NCI-H510A treated with DMSO at 0.1 percent for 48 hours (cell line): ENCODE data around the gene SV2A.
"Not testable (repeated sequence)": the region's sequence is repeated elsewhere in the genome, so short reads cannot be mapped to it uniquely, and the experiment has no call there.

Experiments
- DNase-seq: peaks from one replicate; lab custom pipeline; 2025; lab: John Stamatoyannopoulos, UW

SV2A gene

DNA sequence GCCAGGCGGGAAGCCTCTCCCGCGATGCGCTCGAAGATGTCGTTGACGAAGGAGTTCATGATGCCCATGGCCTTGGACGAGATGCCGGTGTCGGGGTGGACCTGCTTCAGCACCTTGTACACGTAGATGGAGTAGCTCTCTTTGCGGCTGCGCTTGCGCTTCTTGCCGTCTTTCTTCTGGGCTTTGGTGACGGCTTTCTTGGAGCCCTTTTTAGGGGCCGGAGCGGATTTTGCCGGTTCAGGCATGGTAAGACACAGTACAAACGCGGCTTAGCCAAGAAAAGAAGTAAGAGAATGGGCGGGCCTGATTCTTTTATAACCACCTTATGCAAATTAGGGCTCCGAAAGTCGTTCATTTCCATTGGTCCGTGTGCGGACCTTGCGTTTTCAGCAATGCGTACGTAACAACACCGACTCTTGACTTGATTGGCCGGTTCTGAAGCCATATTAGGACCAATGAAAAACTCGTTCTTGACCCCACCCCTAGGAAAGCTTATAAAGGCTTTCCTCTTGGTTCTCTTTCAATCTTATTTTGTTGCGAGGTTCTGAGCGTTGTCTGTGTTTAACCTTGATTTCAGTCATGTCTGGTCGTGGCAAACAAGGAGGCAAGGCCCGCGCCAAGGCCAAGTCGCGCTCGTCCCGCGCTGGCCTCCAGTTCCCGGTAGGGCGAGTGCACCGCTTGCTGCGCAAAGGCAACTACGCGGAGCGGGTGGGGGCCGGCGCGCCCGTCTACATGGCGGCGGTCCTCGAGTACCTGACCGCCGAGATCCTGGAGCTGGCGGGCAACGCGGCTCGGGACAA is 31.0 kb downstream of the SV2A start:
- DNase-seq = peak; percentile 97

DNA sequence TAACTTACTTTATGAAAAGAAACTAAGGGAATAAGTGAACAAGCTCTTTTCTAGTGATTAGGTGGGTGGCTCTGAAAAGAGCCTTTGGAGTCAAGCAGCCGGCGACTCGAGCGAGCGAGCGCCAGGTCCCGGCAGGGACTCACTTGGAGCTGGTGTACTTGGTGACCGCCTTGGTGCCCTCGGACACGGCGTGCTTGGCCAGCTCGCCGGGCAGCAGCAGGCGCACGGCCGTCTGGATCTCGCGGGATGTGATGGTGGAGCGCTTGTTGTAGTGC is 31.6 kb downstream of the SV2A start:
- DNase-seq = not testable (repeated sequence)

DNA sequence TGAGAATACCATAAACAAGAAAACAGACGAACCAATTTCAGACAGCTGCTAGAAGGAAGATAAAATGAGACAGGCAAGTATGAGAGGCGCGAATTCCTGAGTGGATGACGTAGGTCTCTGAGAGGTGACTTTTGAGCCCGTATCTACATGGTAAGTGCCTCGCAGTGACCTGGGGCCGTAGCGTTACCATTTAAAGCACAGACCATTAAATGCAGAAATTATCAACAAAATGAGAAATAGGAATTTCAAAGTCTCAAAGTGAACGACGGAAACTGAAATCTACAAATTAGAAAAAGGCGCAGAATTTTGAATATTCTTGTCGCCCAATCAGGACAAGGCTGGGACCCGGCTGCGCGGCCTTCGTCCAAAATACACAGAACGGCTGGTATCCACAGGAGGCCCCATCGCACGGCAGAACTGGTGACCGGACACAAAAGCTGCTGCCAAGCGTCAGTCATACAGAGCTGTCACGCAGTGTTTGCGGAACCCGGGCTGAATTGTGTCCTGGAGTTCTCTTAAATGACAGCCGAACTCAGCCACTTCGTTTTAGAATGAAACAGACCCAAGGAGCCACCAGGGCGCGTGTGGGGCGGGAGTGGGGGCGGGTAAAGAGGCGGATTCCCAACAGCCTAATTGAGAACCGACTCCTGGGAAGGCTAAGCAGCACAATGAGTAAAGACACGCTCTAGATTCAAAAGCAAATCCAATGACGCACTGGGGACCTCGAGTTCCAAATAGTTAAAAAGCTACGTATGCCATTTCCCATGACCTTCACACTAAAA is 32.1 kb downstream of the SV2A start:
- peak; percentile 82 for DNase-seq

DNA sequence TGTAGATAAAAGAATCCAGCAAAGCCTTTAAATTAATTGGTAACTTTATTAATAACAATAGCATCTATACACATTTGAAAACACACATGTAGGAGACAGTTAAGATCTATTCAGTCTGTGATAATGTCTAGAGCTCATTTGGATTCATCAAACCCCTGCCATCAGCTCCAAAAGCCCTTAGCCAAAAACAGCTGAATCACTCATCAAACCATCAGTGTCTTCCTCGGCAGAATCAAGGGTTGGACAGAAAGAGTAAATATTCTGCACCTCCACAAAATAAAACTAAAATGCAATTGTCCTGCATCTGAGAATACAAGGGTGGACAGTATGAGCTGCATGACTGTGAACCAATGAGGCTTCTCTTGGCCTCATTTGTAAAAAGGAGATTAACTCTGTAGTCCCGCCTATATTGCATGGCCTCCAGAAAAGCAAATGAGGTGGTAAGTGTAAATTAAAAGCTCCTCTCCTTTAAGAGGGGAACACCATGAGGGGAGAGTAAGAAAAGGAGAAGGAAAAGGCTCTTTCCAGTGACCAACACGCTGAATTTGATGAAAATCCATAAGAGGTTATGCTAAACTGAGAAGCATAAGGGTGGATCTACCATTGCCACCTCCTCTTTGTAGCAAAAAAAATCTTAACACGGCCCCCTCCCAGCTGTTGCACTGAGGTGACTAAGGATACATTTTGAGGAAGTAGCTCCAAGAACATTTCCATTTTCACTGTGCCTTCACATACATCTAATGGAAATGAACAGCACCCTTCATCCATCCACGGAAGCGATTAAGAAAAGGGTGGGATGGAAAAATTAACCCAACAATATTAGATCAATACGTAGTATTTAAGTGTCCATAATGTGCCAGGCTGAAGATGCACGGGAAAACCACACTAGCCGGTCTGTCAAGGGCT is 33.0 kb downstream of the SV2A start:
- DNase-seq = peak; percentile 43

DNA sequence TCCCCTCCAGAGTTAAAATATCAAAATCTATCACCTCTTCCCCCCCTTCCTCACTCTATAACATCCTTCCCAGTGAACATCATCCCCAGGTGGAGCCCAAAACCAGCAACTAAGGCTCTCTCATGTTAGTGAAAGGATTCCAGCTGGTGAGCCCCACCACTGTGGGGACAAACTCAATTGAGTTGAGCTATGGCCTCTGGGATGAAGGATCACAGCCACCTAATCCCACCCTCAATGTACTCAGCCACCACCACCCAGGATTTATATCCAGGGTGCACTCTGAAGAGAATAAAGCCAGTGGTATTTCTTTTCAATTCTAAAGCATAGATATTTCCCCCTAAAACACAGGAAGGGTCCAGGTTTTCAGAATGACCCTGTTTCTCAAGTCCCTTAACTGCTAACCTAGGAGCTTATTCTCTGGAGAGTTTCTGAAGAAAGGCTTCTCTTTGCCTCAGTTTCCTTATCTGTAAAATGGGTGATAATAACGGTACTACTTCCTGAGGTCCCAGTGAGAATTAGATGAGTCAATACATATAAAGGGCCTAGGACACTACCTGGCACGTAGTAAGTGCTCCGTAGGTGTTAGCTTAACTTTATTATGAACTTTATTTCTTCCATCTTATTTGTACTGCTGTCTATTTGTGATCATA is 33.9 kb downstream of the SV2A start:
- DNase-seq = no peak

DNA sequence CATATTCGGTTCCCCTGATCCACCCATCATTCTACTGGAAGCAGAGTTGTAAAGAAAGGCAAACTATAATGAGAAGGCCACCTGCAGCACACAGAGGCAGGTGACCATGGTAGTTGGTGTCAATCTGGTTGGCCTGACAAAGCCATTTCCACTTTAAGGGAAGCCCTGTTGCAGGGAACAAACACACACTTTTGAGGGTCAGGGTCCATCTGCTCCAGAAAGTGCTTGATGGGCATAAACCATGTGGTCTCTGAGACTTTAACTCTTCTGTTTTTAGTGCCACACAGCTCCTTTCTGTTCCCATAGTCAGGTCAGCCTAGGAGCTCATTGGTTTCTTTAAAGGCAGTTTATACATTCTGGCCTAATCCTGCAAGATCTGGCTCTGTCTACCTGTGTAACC is 35.8 kb downstream of the SV2A start:
- DNase-seq = no peak

DNA sequence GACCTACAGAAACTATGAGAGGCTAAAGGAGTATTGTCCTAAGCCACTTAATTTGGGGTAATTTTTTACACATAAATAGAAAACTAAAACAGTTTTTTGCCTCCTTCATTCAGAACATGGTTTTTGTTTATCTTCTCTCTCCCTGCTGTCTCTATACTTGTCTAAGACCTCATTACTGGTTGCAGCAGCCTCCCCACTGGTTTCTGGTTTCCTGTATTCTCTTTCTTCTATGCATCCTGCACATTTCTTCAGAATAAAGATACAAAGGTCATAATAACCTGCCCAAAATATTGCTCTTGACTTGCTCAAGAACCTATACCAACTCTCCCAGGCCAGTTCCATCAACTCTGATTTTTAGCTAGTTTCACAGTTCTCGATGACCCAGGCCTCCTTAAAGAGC is 38.1 kb downstream of the SV2A start:
- no peak for DNase-seq

DNA sequence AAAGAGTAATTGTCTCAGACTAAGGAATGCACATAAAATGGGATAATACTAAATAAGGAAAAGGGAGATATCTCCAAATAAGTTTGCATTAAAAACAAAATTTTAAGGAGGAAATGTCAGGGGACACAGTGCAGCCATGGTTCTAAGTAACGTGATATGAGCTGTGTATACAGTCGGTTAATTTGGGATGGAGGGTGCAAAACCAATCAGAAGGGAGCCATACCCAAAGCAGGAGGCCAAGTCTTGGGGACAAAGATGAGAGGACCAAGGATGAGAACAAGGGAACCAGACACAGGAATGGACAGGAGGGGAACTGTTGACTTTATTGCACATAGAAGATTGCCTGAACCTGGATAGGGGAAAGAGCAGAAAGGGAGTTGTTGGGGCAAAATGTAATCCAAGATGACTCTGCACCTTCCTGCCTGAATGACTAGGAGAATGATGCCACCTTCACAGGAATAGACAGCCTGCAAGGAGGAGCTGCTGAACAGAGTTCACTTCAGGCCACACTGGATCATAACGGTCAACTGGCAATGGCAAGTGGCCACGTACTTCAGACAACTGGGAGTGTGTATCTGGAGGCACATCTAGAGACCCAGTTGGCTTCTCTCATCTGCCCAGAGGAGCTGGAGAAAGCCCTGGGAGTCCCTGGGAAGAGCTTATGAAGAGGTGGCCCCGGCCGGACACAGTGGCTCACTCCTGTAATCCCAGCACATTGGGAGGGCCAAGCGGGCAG is 40.3 kb downstream of the SV2A start:
- DNase-seq = no peak

DNA sequence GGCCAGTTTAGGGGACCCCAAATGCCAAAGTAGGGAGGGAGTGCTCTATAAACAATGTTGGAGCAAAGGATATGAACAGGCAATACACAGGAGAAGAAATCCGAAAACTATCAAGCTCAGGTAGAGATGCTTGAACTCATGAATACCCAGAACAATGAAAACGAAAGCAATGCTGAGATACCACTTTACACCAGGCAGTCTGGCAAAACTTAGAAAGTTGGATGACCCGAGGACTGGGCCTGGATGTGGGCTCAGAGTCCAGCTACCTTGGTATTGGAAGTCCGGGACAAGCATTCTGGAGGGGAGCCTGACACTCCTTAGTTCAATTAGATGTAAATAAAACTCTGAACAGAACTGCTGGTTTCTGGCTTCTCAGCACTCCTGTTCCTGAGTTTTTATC is 44.6 kb downstream of the SV2A start:
- DNase-seq = not testable (repeated sequence)

DNA sequence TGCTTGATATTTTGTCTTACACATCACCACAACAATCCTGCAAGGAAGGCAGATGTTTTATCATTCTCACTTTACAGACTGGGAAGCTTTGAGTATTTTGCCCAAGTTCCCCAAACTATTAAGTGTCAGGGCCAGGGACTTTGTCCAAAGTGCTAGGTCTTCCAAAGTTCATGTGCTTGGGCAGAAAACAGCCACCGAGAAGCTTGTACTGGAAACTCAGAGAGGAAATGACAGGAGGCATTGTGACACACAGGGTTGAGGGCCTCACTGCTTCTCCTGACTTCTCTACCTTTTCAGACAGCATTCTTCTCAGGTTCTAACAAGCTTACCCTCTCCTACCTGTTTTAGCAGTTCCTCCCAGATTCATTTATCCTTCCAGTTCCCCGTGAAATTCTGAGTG is 50.8 kb downstream of the SV2A start:
- DNase-seq = not testable (repeated sequence)

DNA sequence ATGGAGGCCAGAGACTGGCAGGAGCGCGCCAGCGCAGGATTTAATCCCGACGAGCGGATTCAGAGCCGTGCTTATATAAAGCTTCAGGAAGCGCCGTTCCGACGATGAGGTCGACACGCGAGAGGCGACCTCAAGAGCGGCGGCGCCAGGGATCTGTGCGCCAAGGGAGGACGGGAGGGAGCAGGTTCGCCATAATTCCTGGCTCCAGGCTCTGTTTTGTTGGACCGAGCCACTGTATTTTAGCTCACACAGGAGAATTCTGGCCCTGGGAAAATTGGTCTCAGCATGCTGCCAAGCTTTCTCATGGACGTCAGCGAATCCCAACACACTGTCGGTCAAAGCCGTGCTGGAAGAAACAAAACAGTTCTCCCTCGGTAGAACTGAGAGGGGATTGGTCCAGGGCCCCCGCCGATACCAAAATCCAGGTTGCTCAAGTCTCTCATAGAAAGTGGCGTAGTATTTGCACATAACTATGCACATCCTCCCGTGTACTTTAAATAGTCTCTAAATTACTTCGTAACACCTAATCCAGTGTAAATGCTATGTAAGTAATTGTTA is 56.1 kb downstream of the SV2A start:
- not testable (repeated sequence) for DNase-seq

DNA sequence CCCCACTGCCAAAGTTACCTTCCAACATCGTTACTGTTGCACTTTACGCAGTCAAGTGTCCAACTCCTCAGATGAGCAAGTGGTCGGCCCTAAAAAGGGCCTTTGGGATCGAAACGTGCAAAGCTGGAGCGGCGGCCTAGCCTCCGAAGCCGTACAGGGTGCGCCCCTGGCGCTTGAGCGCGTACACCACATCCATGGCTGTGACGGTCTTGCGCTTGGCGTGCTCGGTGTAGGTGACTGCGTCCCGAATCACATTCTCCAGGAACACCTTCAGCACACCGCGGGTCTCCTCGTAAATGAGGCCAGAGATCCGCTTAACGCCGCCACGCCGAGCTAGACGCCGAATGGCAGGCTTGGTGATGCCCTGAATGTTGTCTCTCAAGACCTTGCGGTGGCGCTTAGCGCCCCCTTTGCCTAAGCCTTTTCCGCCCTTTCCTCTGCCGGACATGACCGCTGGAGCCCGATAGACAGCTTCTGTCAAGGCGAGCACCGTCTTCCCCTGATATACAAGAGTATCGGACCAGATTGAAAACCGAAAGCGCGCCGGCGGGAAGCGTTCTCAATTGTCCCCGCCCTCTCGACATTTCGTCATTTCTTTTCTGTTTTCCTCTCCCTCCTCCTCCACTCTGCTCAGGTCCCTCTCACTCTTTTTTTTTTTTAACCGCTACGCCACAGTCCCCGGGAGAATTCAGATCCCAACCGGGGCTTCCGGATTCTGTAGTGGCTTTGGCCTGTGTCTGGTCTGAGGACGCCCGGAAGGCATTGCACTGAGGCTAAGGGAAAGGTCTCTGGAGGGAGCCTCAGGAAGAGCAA is 56.8 kb downstream of the SV2A start:
- not testable (repeated sequence) for DNase-seq

DNA sequence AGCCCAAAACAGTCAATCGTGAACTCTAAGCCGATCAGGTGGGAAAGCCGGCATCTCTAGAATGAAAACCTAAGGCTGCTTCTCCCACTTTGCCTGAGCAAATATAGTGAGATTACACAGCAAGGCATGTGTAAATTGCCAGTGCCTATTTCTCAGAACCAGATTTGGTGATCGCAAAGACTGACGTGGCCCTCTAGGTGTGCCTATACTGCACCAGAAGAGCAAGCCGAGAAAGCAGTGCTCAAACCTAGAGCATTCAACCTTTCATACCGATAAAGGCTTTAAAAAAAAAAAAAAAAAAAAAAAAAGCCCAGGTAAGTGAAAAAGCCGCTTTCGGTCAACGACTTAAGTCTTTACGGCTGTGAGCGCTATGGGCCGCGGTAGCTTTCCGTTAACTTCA is 57.4 kb downstream of the SV2A start:
- not testable (repeated sequence) for DNase-seq
